Measurements from ENCODE around the gene PRRG2. TPM values are rescaled to one million over a fixed set of nuclear protein-coding genes. Genes with fewer than 3 reads are reported as not detected.
A peak's percentile ranks its signal among the peaks of the same experiment; 100 is the strongest.
"Not testable (repeated sequence)": the region's sequence is repeated elsewhere in the genome, so short reads cannot be mapped to it uniquely, and the experiment has no call there.

PRRG2 gene
- total RNA-seq, 1 donor from 2014 or later, result not detected

DNA sequence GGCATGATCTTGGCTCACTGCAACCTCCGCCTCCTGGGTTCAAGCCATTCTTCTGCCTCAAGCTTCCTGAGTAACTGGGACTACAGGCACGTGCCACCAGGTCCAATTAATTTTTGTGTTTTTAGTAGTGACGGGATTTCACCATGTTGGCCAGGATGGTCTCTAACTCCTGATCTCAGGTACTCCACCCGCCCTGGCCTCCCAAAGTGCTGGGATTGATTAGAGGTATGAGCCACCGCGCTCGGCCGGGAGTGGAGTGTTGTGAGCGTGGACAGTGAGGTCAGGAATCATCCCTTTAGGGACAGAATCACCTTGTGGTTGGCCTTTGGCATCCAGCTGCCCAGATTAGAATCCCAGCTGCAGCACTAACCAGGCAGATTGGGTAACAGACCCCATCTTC, 48.5 kb downstream of the PRRG2 start:
- TF ChIP-seq, protein P1, sequence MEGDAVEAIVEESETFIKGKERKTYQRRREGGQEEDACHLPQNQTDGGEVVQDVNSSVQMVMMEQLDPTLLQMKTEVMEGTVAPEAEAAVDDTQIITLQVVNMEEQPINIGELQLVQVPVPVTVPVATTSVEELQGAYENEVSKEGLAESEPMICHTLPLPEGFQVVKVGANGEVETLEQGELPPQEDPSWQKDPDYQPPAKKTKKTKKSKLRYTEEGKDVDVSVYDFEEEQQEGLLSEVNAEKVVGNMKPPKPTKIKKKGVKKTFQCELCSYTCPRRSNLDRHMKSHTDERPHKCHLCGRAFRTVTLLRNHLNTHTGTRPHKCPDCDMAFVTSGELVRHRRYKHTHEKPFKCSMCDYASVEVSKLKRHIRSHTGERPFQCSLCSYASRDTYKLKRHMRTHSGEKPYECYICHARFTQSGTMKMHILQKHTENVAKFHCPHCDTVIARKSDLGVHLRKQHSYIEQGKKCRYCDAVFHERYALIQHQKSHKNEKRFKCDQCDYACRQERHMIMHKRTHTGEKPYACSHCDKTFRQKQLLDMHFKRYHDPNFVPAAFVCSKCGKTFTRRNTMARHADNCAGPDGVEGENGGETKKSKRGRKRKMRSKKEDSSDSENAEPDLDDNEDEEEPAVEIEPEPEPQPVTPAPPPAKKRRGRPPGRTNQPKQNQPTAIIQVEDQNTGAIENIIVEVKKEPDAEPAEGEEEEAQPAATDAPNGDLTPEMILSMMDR (IDR thresholded peaks at IDR 0.05), result no peak
- intact Hi-C loops (cut with DNase I), result no loop called here
- Histone ChIP-seq H3K9me3 (no peaks in the 10 kb centered on the region), H3K4me1 (peaks cover 5 to 8% of the 10 kb centered on the region in 2 donors), H3K36me3 (peaks cover 23 to 27% of the 10 kb centered on the region in 2 donors), H3K27ac (peak overlapping the region; percentile 0 to 22), H3K27me3 (no peaks in the 10 kb centered on the region), H3K4me3 (no peak overlapping the region)
- no peak for DNase-seq (ENCODE audit: low spot score in 2 of 2)

DNA sequence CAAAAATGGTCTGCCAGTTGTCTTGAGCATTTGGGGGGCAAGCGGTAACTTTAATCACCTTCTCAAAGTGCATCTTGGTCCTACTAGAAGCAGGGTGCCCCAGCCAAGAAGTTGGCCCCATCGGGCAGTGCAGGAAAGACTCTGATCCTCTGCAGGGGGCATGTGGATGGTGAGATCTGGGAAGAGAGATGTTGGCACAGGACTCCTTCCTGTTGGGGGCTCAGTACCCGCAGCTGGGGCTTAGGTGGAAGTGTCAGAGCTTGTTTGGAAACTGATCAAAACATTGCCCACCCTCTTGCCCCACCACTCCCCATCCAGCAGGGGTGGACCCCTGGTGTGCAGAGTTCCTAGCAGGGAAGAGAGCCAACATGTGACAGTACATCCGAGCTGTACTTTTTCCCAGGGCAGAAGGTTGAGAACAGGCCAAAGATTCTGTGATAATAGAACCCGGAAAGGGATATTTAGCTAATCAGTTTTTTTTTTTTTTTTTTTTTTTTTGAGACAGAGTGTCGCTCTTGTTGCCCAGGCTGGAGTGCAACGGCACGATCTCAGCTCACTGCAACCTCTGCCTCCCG, 50.0 kb downstream of the PRRG2 start:
- H3K9me3 ChIP-seq, result no peaks in the 10 kb centered on the region
- peak overlapping the region in 1 of 2 donors; percentile 19 for H3K4me3 ChIP-seq
- no peak for DNase-seq (ENCODE audit: low spot score in 2 of 2)
- peaks cover 26% of the 10 kb centered on the region in 2 donors for H3K36me3 ChIP-seq
- H3K4me1 ChIP-seq, result peaks cover 5 to 8% of the 10 kb centered on the region in 2 donors
- TF ChIP-seq, protein P1 (IDR thresholded peaks at IDR 0.05), result no peak
- H3K27ac ChIP-seq, result peak overlapping the region; percentile 12 to 57
- intact Hi-C loops (cut with DNase I), result no loop called here
- no peaks in the 10 kb centered on the region for H3K27me3 ChIP-seq

DNA sequence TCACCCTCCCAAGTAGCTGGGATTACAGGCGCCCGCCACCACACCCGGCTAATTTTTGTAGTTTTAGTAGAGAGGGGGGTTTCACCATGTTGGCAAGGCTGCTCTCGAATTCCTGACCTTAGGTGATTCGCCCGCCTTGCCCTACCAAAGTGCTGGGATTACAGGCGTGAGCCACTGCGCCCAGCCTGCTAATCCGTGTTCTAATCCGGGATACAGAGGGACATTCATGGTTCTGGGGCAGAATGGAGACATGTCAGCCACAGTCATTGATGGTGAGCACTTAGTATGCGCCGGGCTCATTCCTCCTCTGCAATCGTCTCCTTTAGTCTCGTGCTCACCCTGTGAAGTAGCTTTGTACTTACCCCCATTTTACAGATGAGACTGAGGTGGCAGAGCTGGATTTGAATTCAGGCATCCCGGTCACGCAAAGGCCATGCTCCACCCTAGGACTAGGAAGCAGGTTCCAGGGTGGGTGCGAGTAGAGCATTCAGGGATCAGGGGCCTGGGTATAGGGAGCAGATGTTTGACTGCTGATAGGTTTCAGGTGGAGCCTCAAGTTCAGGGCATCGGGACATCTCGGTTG, 50.6 kb downstream of the PRRG2 start:
- DNase-seq (ENCODE audit: low spot score in 2 of 2), result no peak
- no peak overlapping the region for H3K27ac ChIP-seq

DNA sequence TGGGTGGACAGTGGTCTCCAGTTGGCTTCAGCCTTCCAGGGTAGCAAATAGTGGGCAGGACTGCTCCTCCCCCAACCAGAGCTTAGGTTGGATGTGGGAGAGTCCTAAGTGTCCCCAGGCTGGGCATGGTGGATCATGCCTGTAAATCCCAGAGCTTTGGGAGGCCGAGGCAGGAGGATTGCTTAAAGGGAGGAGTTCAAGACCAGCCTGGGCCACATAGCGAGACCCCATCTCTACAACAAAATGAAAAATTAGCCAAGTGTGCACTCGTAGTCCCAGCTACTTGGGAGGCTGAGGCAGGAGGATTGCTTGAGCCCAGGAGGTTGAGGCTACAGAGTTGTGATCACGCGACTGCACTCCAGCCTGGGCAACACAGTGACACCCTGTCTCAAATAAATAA, 51.5 kb downstream of the PRRG2 start:
- no peak for DNase-seq (ENCODE audit: low spot score in 2 of 2)
- TF ChIP-seq, protein P1 (IDR thresholded peaks at IDR 0.05), result no peak
- no peaks in the 10 kb centered on the region for H3K27me3 ChIP-seq
- intact Hi-C loops (cut with DNase I), result no loop called here
- H3K4me3 ChIP-seq, result no peak overlapping the region
- no peak overlapping the region for H3K27ac ChIP-seq
- H3K9me3 ChIP-seq, result no peaks in the 10 kb centered on the region
- H3K36me3 ChIP-seq, result peaks cover 21 to 23% of the 10 kb centered on the region in 2 donors
- H3K4me1 ChIP-seq, result peaks cover 5 to 11% of the 10 kb centered on the region in 2 donors

More for the DNA sequence above, 50.6 kb downstream of the PRRG2 start:
- Histone ChIP-seq H3K9me3 (no peaks in the 10 kb centered on the region), H3K4me1 (peaks cover 5 to 8% of the 10 kb centered on the region in 2 donors), H3K4me3 (no peak overlapping the region), H3K36me3 (peaks cover 25 to 26% of the 10 kb centered on the region in 2 donors), H3K27me3 (no peaks in the 10 kb centered on the region)
- intact Hi-C loops (cut with DNase I), result no loop called here
- TF ChIP-seq, protein P1 (IDR thresholded peaks at IDR 0.05), result no peak

DNA sequence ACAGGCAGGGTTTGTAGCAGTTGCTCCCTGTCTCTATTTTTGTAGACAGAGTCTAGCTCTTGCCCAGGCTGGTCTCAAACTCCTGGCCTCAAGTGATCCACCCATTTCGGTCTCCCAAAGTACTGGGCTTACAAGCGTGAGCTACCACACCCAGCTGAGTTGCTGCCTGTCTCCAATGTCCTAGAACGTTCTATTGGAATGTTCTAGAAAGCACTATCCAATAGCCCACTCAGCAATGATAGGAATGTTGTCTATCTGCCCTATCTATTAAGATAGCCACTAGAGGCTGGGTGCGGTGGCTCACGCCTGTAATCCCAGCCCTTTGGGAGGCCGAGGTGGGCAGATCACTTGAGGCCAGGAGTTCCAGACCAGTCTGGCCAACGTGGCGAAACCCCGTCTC, 52.2 kb downstream of the PRRG2 start:
- H3K27ac ChIP-seq; intact Hi-C loops (cut with DNase I); H3K9me3 ChIP-seq; H3K4me3 ChIP-seq; H3K27me3 ChIP-seq; DNase-seq (ENCODE audit: low spot score in 2 of 2): not testable (repeated sequence)
- peaks cover 5 to 12% of the 10 kb centered on the region in 2 donors for H3K4me1 ChIP-seq
- peaks cover 21 to 23% of the 10 kb centered on the region in 2 donors for H3K36me3 ChIP-seq

DNA sequence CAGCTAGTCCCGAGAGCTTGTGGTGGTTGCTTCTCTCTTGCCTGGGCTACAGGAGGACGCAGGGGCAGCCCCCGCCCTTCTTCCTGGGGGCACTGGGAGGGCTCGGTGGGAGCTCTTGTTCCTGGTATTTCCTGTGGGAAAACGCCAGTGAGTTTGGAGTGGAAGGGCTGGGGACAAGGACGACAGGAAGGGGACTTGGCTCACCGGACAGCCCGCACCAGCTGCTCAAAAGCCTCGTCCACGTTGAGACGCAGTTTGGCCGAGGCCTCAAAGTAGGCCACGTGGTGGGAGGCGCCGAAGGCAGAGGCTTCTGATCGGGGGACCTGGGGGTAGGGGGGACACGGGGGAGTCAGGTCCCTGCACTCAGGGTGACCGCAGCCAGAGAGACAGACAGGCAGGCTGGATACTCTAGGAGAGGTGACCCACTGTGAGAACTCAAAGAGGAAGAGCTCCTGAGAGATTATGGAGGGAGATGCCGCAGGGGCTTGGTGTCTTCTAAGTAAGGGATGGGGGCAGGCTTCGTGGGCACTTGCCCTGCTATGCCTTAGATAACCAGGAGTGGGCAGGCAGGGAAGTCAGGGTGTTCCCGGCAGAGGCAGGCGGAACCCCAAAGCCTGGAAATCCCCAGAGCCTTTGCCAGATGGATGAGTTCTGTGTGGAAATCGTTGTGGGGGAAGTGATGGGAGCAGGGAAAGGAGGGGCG, 54.6 kb downstream of the PRRG2 start:
- intact Hi-C loops (cut with DNase I), result no loop called here
- H3K4me1 ChIP-seq, result peaks cover 13% of the 10 kb centered on the region in 2 donors

More for the DNA sequence above, 54.6 kb downstream of the PRRG2 start:
- Histone ChIP-seq H3K27ac (peak overlapping the region; percentile 40 to 100), H3K9me3 (no peaks in the 10 kb centered on the region), H3K27me3 (no peaks in the 10 kb centered on the region), H3K4me3 (no peak overlapping the region), H3K36me3 (peaks cover 21 to 23% of the 10 kb centered on the region in 2 donors)
- DNase-seq (ENCODE audit: low spot score in 2 of 2), result no peak
- TF ChIP-seq, protein P1 (IDR thresholded peaks at IDR 0.05), result no peak
